ENCODE results near the gene DMD.
"Not testable (repeated sequence)": the region's sequence is repeated elsewhere in the genome, so short reads cannot be mapped to it uniquely, and the experiment has no call there.

The DMD gene

GRCh38 chrX:32708542-32708941 lies 502.8 kb downstream of the DMD start:
- DNase-seq (ENCODE audit: insufficient read length) (no peak), FAIRE-seq (peak; percentile 48)
- TF ChIP-seq POLR2AphosphoS5 (IDR thresholded peaks at IDR 0.05; ENCODE audit: low read depth, low read length) (no peak), TAF1 (IDR thresholded peaks at IDR 0.05; ENCODE audit: borderline replicate concordance, low read depth, low read length) (no peak), POLR2A (IDR thresholded peaks at IDR 0.05; ENCODE audit: low read depth, low read length) (no peak)

- FAIRE-seq; DNase-seq (ENCODE audit: insufficient read length): not testable (repeated sequence)
Measured at GRCh38 chrX:32705385-32705784, 506.0 kb downstream of the DMD start.

GRCh38 chrX:32687379-32687778 lies 524.0 kb downstream of the DMD start:
- no peak for FAIRE-seq
- no peak for TF ChIP-seq POLR2A (IDR thresholded peaks at IDR 0.05; ENCODE audit: low read depth, low read length)
- no peak for TF ChIP-seq TAF1 (IDR thresholded peaks at IDR 0.05; ENCODE audit: borderline replicate concordance, low read depth, low read length)
- DNase-seq (ENCODE audit: insufficient read length) = no peak

GRCh38 chrX:32678487-32678886 lies 532.9 kb downstream of the DMD start:
- DNase-seq (ENCODE audit: insufficient read length) (no peak), FAIRE-seq (no peak)
- TF ChIP-seq POLR2A (IDR thresholded peaks at IDR 0.05; ENCODE audit: low read depth, low read length) (no peak), POLR2AphosphoS5 (IDR thresholded peaks at IDR 0.05; ENCODE audit: low read depth, low read length) (no peak), TAF1 (IDR thresholded peaks at IDR 0.05; ENCODE audit: borderline replicate concordance, low read depth, low read length) (no peak)

GRCh38 chrX:32673193-32673592 lies 538.2 kb downstream of the DMD start:
- TF ChIP-seq POLR2AphosphoS5 (IDR thresholded peaks at IDR 0.05; ENCODE audit: low read depth, low read length) (no peak), POLR2A (IDR thresholded peaks at IDR 0.05; ENCODE audit: low read depth, low read length) (no peak), TAF1 (IDR thresholded peaks at IDR 0.05; ENCODE audit: borderline replicate concordance, low read depth, low read length) (no peak)
- FAIRE-seq (no peak), DNase-seq (ENCODE audit: insufficient read length) (no peak)

GRCh38 chrX:32662516-32662915 lies 548.8 kb downstream of the DMD start:
- DNase-seq (ENCODE audit: insufficient read length) (no peak), FAIRE-seq (no peak)
- no peak for TF ChIP-seq POLR2A (IDR thresholded peaks at IDR 0.05; ENCODE audit: low read depth, low read length)
- TF ChIP-seq TAF1 (IDR thresholded peaks at IDR 0.05; ENCODE audit: borderline replicate concordance, low read depth, low read length) = no peak
- no peak for TF ChIP-seq POLR2AphosphoS5 (IDR thresholded peaks at IDR 0.05; ENCODE audit: low read depth, low read length)

- FAIRE-seq = no peak
- TF ChIP-seq TAF1 (IDR thresholded peaks at IDR 0.05; ENCODE audit: borderline replicate concordance, low read depth, low read length) = no peak
- no peak for DNase-seq (ENCODE audit: insufficient read length)
Measured at GRCh38 chrX:32644476-32645245, 566.7 kb downstream of the DMD start.

- DNase-seq (ENCODE audit: insufficient read length) (no peak), FAIRE-seq (no peak)
- no peak for TF ChIP-seq TAF1 (IDR thresholded peaks at IDR 0.05; ENCODE audit: borderline replicate concordance, low read depth, low read length)
- no peak for TF ChIP-seq POLR2AphosphoS5 (IDR thresholded peaks at IDR 0.05; ENCODE audit: low read depth, low read length)
- TF ChIP-seq POLR2A (IDR thresholded peaks at IDR 0.05; ENCODE audit: low read depth, low read length) = no peak
Measured at GRCh38 chrX:32642283-32642682, 569.1 kb downstream of the DMD start.

- FAIRE-seq = no peak
Measured at GRCh38 chrX:32618154-32618553, 593.2 kb downstream of the DMD start.

GRCh38 chrX:32614707-32615106 lies 596.6 kb downstream of the DMD start:
- TF ChIP-seq TAF1 (IDR thresholded peaks at IDR 0.05; ENCODE audit: borderline replicate concordance, low read depth, low read length) (no peak), POLR2A (IDR thresholded peaks at IDR 0.05; ENCODE audit: low read depth, low read length) (no peak), POLR2AphosphoS5 (IDR thresholded peaks at IDR 0.05; ENCODE audit: low read depth, low read length) (no peak)
- no peak for FAIRE-seq

More at GRCh38 chrX:32618154-32618553, 593.2 kb downstream of the DMD start:
- TF ChIP-seq TAF1 (IDR thresholded peaks at IDR 0.05; ENCODE audit: borderline replicate concordance, low read depth, low read length) (no peak), POLR2AphosphoS5 (IDR thresholded peaks at IDR 0.05; ENCODE audit: low read depth, low read length) (no peak), POLR2A (IDR thresholded peaks at IDR 0.05; ENCODE audit: low read depth, low read length) (no peak)
- DNase-seq (ENCODE audit: insufficient read length) = no peak

GRCh38 chrX:32599156-32599555 lies 612.2 kb downstream of the DMD start:
- DNase-seq (ENCODE audit: insufficient read length) (no peak), FAIRE-seq (no peak)
- no peak for TF ChIP-seq TAF1 (IDR thresholded peaks at IDR 0.05; ENCODE audit: borderline replicate concordance, low read depth, low read length)
- TF ChIP-seq POLR2A (IDR thresholded peaks at IDR 0.05; ENCODE audit: low read depth, low read length) = no peak
- TF ChIP-seq POLR2AphosphoS5 (IDR thresholded peaks at IDR 0.05; ENCODE audit: low read depth, low read length) = no peak

More at GRCh38 chrX:32614707-32615106, 596.6 kb downstream of the DMD start:
- no peak for DNase-seq (ENCODE audit: insufficient read length)

GRCh38 chrX:32598707-32599106 lies 612.6 kb downstream of the DMD start:
- FAIRE-seq (no peak), DNase-seq (ENCODE audit: insufficient read length) (no peak)
- TF ChIP-seq POLR2A (IDR thresholded peaks at IDR 0.05; ENCODE audit: low read depth, low read length) (no peak), TAF1 (IDR thresholded peaks at IDR 0.05; ENCODE audit: borderline replicate concordance, low read depth, low read length) (no peak), POLR2AphosphoS5 (IDR thresholded peaks at IDR 0.05; ENCODE audit: low read depth, low read length) (no peak)

- TF ChIP-seq POLR2AphosphoS5 (IDR thresholded peaks at IDR 0.05; ENCODE audit: low read depth, low read length) (no peak), POLR2A (IDR thresholded peaks at IDR 0.05; ENCODE audit: low read depth, low read length) (no peak), TAF1 (IDR thresholded peaks at IDR 0.05; ENCODE audit: borderline replicate concordance, low read depth, low read length) (no peak)
- FAIRE-seq = no peak
Measured at GRCh38 chrX:32597777-32598176, 613.6 kb downstream of the DMD start.

More at GRCh38 chrX:32597777-32598176, 613.6 kb downstream of the DMD start:
- DNase-seq (ENCODE audit: insufficient read length) = no peak
